Fibroblast of the aortic adventitia (primary cell): Measurements from ENCODE around the gene SKIDA1. TPM values are rescaled to one million over a fixed set of nuclear protein-coding genes. Genes with fewer than 3 reads are reported as not detected.
"Not testable (repeated sequence)": the region's sequence is repeated elsewhere in the genome, so short reads cannot be mapped to it uniquely, and the experiment has no call there.

Experiments used
- DNase-seq: peaks from one replicate; pipeline ENCODE4 v3.0.0-alpha.2; 2010; ENCODE audit warnings: low read depth
- H3K4me3 ChIP-seq: 2 replicates; pipeline ENCODE4 v1.5.1; 2011; ENCODE audit warnings: low read depth, mild to moderate bottlenecking, control low read depth, low read length, moderate library complexity
- total RNA-seq: library from RNA; depleted of rRNA; stranded (reverse); fragments of >200 nt; gene quantifications from 2 replicates; pipeline ENCODE4 v1.2.3, GENCODE V29; 2012; ENCODE audit warnings: low replicate concordance
- TF ChIP-seq, protein P1 (sequence below): IDR thresholded peaks from 2 replicates; pipeline ENCODE4 v1.5.1; 2011; ENCODE audit warnings: mild to moderate bottlenecking, low read length, control low read depth, inconsistent platforms; ENCODE audit not compliant: insufficient read depth

The SKIDA1 gene
- 0.41 and 0.90 TPM in 2 replicates for total RNA-seq

DNA sequence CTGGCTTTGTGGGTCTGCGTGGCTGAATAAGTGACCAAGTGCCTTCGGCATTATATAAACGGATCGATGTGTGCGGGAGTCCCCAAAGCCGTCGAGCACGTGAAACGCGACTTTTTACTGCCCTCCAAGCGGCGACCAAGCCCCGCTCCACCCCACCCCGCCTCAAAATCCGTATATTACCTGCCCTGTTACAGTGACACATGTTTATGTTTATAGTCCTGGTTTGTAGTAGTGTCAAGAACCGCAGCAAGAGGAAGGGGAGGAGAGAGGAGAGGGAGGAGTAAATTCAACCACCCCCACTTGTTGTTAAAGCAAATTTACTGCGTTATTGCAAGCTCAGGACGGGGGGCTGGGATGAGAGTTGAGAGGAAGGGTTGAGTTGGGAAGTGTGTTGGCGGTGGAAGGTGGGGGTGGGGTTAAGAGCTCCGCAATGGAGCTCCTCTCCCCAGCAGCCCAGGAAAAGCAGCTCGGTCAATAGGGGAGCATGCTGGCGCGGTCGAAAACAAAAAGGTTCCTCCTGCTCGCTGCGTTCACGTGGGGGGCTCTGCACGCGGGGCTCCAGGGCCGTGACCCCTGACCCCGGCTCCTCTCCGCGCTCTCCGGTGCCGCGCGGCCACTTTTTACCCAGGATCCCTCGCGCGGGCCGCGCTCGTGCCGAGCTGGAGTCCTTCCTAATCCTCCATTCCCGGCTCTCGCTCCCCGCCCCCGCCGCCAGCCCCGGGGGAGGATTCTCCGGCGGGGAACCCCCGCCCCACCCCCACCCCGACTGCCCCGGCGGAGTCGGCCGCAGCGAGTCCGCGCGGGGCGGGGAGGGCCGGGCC, at the start of gene SKIDA1:
TSS of gene SKIDA1 (minus strand) at position 316 of the 821 bp plus-strand sequence. CDS start 7,860 bp downstream, outside the sequence.
- TF ChIP-seq, protein P1, sequence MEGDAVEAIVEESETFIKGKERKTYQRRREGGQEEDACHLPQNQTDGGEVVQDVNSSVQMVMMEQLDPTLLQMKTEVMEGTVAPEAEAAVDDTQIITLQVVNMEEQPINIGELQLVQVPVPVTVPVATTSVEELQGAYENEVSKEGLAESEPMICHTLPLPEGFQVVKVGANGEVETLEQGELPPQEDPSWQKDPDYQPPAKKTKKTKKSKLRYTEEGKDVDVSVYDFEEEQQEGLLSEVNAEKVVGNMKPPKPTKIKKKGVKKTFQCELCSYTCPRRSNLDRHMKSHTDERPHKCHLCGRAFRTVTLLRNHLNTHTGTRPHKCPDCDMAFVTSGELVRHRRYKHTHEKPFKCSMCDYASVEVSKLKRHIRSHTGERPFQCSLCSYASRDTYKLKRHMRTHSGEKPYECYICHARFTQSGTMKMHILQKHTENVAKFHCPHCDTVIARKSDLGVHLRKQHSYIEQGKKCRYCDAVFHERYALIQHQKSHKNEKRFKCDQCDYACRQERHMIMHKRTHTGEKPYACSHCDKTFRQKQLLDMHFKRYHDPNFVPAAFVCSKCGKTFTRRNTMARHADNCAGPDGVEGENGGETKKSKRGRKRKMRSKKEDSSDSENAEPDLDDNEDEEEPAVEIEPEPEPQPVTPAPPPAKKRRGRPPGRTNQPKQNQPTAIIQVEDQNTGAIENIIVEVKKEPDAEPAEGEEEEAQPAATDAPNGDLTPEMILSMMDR, result no peak
- peak within 1 kb of the TSS; percentile 71 for H3K4me3 ChIP-seq
- peak; percentile 81 for DNase-seq

DNA sequence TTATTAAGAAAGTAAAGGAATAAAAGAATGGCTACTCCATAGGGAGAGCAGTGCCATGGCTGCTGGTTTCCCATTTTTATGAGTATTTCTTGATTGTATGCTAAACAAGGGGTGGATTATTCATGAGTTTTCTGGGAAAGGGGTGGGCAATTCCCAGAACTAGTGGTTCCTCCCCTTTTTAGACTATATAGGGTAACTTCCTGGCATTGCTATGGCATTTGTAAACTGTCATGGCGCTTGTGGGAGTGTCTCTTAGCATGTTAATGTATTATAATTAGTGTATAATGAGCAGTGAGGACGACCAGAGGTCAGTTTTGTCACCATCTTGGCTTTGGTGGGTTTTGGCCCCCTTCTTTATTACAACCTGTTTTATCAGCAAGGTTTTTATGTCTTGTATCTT, 49.0 kb upstream of the SKIDA1 start:
- H3K4me3 ChIP-seq, DNase-seq: not testable (repeated sequence)

DNA sequence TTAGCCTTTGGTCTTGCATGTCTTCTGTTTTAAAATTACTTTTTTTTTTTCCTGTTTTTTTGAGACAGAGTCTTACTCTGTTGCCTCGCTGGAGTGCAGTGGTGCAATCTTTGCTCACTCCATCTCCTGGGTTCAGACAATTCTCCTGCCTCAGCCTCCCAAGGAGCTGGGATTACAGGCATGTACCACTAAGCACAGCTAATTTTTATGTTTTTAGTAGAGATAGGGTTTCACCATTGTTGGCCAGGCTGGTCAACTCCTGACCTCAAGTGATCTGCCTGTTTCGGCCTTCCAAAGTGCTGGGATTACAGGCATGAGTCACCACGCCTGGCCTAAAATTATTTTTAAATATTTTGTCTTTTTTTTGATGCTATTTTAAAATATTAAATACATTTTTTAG, 47.1 kb upstream of the SKIDA1 start:
- DNase-seq, result peak; percentile 72
- TF ChIP-seq, protein P1, result no peak
- H3K4me3 ChIP-seq, result no peak overlapping the region

DNA sequence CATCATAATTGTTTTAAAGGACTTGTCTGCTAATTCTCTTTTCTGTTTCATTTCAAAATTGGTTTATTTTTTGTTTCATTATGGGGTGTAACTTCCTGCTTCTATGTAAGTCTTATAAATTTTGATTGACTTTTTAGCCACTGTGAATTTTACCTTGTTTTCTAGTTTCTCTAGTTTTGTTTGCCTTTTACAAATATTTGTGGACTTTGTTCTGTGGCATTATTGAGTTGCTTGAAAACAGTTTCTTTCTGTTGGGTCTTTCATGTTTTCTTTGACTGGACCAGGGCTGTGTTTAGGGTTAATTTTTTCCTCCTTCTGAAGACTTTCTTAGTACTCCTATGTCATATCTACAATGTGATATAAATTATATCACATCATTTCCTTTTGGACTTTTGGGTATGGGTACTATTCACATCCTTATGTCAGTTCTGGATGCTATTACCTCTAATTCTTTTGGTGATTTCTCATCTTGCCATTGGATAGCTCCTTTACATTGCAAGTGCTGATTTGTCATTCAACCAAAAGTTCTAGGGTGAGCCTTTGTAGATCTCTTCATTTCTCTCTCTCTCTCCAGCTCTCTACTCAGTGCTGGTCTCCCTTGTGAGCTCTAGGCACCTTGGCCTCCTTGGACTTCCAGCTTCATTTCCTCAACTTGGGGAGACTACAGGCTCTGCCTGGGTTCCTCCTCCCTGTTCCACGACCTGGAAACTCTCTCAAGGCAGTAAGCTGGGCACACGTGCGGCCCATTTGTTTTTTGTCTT, 45.5 kb upstream of the SKIDA1 start:
- DNase-seq, result no peak
- TF ChIP-seq, protein P1, result no peak
- no peak overlapping the region for H3K4me3 ChIP-seq

DNA sequence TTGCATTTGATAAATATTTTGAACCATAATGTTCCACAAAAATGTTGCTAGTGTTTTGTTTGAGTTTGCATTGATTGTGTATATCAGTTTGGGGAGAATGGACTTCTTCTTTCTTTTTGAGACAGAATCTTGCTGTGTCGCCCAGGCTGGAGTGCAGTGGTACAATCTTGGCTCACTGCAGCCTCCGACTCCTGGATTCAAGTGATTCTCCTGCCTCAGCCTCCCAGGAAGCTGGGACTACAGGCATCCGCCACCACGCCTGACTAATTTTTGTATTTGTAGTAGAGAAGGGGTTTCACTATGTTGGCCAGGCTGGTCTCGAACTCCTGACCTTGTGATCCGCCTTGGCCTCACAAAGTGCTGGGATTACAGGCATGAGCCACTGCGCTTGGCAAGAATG, 33.5 kb upstream of the SKIDA1 start:
- not testable (repeated sequence) for H3K4me3 ChIP-seq, DNase-seq

DNA sequence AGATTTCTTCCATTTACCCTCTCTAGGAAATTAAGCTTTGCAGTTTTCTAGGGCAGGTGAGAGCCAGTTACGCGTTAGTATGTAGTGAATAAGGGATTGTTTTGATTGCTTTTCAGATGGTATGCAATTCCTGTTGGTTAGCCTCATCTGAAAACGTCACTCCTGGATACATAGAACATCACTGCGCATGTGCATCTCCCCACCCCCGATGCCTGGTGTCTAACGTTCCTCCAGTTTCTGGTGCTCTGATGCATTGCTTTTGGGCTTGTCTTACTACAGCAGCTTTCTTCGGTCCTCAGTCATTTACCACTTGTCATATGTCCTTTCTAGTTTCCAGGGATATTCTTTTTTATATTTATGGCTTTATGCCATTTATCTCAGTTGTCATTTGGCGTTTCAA, 31.0 kb upstream of the SKIDA1 start:
- no peak overlapping the region for H3K4me3 ChIP-seq
- TF ChIP-seq, protein P1, result no peak
- DNase-seq, result no peak

DNA sequence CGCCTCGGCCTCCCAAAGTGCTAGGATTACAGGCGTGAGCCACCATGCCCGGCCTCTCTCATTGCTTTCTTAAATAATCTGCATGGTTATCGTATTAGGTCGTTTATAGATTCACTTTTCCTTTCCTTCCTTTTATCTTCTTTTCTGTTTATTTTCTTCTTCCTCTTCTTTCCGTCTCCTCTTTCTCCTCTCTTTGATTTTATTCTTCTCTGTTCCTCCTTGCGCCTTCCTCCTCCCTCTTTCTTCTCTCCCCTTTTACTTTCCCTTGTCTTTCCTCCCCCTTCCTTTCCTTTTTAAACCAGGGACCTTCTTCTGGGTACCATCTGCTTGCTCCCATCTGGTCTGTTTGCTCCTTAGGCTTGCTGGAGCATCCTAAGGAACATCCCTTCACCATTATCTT, 27.2 kb upstream of the SKIDA1 start:
- H3K4me3 ChIP-seq, result no peak overlapping the region
- DNase-seq, result no peak
- TF ChIP-seq, protein P1, result no peak
